GM21529 (cell line): Measurements from ENCODE around the gene TNFRSF19.

ENCODE experiments used
- ATAC-seq: cut with Tn5 transposase; IDR thresholded peaks from one replicate; pipeline ENCODE4 v1.9.1; 2021; ENCODE audit not compliant: unreplicated experiment

Gene TNFRSF19

DNA sequence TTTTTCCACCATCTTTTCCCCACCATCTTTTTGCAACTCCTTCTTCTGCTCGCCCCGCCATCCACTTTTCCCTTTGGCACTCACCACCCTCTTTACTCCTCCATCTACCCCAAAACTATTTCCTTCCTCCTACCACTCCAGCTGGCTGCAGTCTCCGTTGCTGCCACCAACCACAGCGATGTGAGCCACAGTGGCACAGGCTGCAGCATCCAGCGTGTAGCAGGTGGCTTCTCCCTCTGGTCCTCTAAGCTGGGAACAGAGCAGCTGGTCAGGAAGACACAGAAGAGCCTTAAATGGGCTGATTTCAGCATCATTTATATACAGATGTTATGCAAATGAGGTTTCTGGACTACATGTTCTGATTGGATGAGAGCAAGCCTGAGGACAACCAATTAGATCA, 144.5 kb downstream of the TNFRSF19 start:
- ATAC-seq, result no peak

DNA sequence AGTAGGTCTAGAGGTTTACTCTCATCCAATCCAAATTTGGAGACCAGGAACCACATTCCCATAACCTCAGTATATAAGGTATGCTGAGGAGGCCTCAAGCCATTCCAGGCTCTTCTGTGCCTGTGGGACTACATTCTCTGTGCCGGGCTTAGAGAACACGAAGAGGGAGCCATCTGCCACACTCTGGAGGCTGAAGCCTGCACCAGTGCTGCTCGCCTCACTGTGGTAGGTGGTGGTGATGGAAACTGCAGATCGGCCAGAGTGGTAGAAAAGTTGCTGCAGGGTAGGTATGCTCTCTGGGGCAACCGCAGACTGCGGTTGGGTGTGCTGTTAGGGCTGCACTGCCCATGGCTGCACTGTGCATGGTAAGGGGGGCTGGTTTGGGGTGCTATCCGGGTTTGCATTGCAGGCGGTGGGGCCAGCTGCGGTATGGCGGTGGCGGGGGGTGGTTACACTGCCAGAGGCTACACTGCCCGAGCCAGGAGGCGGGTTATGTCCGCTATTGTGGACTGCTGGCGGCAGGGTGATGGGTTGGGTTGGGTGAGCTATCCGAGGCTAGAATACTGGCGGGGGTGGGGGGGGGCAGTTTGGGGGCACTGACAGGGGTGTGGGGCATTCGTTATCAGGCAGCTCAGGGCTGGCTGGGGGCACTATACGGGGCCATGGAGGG, 145.0 kb downstream of the TNFRSF19 start:
- no peak for ATAC-seq

GRCh38 chr13:23715762-23716235, 145.6 kb downstream of the TNFRSF19 start:
- ATAC-seq, result no peak

DNA sequence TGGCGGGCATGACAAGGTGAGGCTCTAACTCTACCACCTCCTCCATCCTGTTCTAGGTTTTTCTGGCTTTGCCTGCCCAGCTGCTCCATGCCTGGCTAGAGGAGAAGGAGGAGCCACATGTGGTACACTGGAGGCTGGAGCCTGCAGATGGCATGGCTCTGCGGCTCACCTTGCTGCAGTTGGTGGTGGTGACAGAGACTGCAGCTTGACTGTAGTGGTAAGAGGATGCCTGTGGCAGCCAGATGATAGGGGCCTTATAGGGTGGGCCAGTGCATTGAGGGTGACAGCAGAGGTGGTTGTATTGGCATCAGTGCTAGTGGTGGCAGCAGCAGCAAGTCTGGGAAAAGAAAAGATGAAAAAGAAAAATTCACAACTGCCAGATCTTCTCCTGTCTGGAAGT, 146.2 kb downstream of the TNFRSF19 start:
- ATAC-seq, result no peak

GRCh38 chr13:23718996-23719395, 148.8 kb downstream of the TNFRSF19 start:
- no peak for ATAC-seq

- no peak for ATAC-seq
Observed at GRCh38 chr13:23722726-23723453, 152.7 kb downstream of the TNFRSF19 start.

GRCh38 chr13:23723471-23723870, 153.3 kb downstream of the TNFRSF19 start:
- ATAC-seq, result no peak

DNA sequence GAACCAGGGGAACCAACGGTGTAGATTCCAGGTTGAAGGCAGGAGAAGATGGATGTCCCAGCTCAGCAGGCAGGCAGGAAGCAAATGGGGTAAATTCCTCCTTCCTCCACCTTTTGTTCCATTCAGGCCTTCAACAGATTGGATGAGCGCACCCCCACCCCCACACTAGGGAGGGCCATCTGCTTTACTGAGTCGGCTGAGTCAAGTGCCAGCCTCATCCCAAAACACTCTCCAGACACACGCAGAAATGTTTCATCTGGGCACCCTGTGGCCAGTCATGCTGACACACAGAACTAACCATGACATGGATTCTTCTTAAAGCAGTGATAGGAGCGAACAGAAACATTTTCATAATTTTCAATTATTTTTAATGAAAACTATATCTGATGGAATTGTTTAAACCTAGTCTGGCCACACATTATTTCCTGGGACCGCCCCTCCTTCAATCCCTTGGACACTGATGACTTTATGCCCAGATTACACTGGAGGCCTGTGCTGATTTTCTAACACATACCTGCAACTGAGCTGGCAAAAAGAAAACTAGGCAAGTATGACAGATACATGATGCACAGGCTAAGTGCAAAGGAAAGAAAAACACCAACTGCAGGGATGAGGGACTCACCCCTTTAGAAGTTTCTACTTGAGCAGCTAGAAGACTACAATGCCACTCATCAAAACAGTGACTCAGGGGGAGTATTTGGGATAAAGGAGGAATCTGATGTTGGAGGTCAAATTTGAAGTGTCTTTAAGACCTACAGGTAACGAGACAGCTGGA, 154.2 kb downstream of the TNFRSF19 start:
- ATAC-seq, result no peak
